SK-N-SH (cell line): ENCODE measurements around the gene SDCCAG8.

ENCODE experiments used
- EP300 ChIP-seq, 2 experiments: IDR thresholded peaks; 2 replicates each; pipeline versions ENCODE4 v1.4.0 to v1.6.1; 2012; ENCODE audit warnings: borderline replicate concordance in 1 of 2, low read depth in 1 of 2, low read length in 1 of 2
- EZH2phosphoT487 ChIP-seq: fragments of 200-600 bp; sonication (generic); IDR thresholded peaks from 2 replicates; pipeline ENCODE4 v1.6.1; 2017; ENCODE audit warnings: low read depth, mixed run types, mild to moderate bottlenecking, antibody characterized with exemption, moderate library complexity, borderline replicate concordance
- JUND ChIP-seq: IDR thresholded peaks from 2 replicates; pipeline ENCODE4 v1.4.0; 2012
- POLR2AphosphoS5 ChIP-seq: IDR thresholded peaks from 2 replicates; pipeline ENCODE4 v1.6.1; 2012; ENCODE audit warnings: low read depth, low read length
- RCOR1 ChIP-seq: fragments of 150-350 bp; IDR thresholded peaks from 2 replicates; pipeline ENCODE4 v1.6.1; 2017; ENCODE audit warnings: antibody characterized with exemption, low read length
- REST ChIP-seq: IDR thresholded peaks from 2 replicates; pipeline ENCODE4 v1.6.1; 2012; ENCODE audit warnings: mild to moderate bottlenecking, low read depth, low read length, moderate library complexity
- SIN3A ChIP-seq: IDR thresholded peaks from 2 replicates; pipeline ENCODE4 v1.6.1; 2012; ENCODE audit warnings: low read depth, mild to moderate bottlenecking, low read length, moderate library complexity, borderline replicate concordance
- SMC3 ChIP-seq: IDR thresholded peaks from 2 replicates; pipeline ENCODE4 v1.6.1; 2012; ENCODE audit warnings: low read depth, low read length, improper control_type of control experiment
- TAF1 ChIP-seq: IDR thresholded peaks from 2 replicates; pipeline ENCODE4 v1.6.1; 2012; ENCODE audit warnings: low read depth, mild to moderate bottlenecking, low read length, moderate library complexity, borderline replicate concordance
- TF ChIP-seq, protein P1 (sequence below): fragments of 200-600 bp; sonication (generic); IDR thresholded peaks from 2 replicates; pipeline ENCODE4 v1.6.1; 2017; ENCODE audit warnings: antibody characterized with exemption, mild to moderate bottlenecking, moderate library complexity

DNA sequence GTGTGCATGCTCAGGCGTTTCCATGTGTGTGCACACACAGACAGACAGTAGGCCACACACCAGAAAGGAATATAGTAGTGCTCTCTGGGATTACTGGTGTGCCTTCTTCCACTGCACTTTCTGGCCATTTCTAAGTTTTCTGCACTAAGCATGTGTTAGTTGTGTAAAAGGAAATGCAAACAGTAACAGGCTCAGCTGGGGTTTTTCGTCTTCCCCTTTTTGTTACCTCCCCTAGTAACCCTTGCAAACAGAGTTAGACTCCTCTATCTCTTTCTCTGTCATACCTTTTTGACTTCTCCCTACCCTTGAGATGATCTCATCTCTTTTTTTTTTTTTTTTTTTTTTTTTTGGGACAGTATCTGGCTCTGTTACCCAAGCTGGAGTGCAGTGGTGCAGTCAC is 196.3 kb downstream of the SDCCAG8 start:
- TF ChIP-seq POLR2AphosphoS5 (no peak), EZH2phosphoT487 (no peak), RCOR1 (no peak), JUND (no peak), REST (no peak), SMC3 (no peak), SIN3A (no peak), TAF1 (no peak), EP300 (IDR thresholded peaks at IDR 0.05; ENCODE audit: borderline replicate concordance in 1 of 2, low read depth in 1 of 2, low read length in 1 of 2) (no peak)
- TF ChIP-seq, protein P1, sequence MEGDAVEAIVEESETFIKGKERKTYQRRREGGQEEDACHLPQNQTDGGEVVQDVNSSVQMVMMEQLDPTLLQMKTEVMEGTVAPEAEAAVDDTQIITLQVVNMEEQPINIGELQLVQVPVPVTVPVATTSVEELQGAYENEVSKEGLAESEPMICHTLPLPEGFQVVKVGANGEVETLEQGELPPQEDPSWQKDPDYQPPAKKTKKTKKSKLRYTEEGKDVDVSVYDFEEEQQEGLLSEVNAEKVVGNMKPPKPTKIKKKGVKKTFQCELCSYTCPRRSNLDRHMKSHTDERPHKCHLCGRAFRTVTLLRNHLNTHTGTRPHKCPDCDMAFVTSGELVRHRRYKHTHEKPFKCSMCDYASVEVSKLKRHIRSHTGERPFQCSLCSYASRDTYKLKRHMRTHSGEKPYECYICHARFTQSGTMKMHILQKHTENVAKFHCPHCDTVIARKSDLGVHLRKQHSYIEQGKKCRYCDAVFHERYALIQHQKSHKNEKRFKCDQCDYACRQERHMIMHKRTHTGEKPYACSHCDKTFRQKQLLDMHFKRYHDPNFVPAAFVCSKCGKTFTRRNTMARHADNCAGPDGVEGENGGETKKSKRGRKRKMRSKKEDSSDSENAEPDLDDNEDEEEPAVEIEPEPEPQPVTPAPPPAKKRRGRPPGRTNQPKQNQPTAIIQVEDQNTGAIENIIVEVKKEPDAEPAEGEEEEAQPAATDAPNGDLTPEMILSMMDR = no peak
